ENCODE results near the gene CENPV.

CENPV gene

DNA sequence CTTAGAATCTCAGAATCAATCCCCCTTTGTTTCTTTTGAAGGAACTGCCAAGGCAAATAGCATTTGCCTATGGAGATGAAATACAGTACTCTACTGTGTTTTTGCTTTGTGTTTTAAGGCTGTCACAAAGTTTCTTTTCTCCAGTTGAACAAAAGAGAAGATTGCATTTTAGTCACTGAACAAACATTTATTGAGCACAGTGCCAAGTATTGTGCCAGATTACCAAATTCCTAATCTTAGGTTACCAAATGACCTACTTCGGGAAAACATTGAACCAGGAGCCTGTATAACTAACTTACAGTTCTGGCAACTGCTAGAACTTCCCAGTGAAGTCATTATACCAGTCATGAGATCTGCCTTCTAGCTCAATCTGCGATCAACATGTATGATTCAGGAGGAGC lies 24.7 kb upstream of the CENPV start:
- peak; percentile 72 for DNase-seq (ENCODE audit: low read depth)
- TF ChIP-seq, protein P1, sequence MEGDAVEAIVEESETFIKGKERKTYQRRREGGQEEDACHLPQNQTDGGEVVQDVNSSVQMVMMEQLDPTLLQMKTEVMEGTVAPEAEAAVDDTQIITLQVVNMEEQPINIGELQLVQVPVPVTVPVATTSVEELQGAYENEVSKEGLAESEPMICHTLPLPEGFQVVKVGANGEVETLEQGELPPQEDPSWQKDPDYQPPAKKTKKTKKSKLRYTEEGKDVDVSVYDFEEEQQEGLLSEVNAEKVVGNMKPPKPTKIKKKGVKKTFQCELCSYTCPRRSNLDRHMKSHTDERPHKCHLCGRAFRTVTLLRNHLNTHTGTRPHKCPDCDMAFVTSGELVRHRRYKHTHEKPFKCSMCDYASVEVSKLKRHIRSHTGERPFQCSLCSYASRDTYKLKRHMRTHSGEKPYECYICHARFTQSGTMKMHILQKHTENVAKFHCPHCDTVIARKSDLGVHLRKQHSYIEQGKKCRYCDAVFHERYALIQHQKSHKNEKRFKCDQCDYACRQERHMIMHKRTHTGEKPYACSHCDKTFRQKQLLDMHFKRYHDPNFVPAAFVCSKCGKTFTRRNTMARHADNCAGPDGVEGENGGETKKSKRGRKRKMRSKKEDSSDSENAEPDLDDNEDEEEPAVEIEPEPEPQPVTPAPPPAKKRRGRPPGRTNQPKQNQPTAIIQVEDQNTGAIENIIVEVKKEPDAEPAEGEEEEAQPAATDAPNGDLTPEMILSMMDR (conservative IDR thresholded peaks at IDR 0.05; ENCODE audit: low read depth, low read length), result no peak
- no peak overlapping the region for H3K4me3 ChIP-seq (ENCODE audit: low read depth, low read length)

DNA sequence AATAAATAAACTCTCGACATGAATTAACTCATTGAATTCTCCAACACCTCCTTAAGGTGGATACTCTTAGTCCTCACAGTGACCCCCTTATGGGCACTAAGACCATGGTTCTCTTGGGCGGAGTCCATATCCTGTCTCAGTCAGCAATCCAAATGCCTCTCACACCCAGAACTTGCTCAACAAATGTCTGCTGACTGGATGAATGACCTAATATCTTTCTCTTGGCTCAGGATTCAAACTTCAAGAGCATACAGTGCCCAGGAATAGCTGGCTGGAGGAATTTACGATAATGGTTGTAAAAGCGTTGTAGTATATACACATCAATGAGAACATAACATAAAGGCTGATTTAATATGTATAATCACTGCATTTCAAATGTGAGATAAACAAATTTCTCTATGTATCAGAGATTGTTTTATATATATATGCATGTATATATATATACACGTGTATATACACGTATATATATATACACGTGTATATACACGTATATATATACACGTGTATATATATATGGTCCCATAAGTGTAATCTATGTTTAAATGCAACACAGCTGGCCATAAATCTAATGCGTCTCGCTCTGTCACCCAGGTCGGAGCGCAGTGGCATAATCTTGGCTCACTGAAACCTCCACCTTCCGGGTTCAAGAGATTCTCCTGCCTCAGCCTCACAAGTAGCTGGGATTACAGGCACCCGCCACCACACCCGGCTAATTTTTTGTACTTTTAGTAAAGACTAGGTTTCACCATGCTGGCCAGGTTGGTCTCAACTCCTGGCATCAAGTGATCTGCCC lies 21.1 kb upstream of the CENPV start:
- peak; percentile 90 for DNase-seq (ENCODE audit: low read depth)
- TF ChIP-seq, protein P1 (conservative IDR thresholded peaks at IDR 0.05; ENCODE audit: low read depth, low read length), result no peak

GRCh38 chr17:16371742-16372141 lies 18.5 kb upstream of the CENPV start:
- H3K4me3 ChIP-seq (ENCODE audit: low read depth, low read length), result no peak overlapping the region
- TF ChIP-seq, protein P1 (conservative IDR thresholded peaks at IDR 0.05; ENCODE audit: low read depth, low read length), result no peak
- peak; percentile 94 for DNase-seq (ENCODE audit: low read depth)

More for the DNA sequence above, 21.1 kb upstream of the CENPV start:
- no peak overlapping the region for H3K4me3 ChIP-seq (ENCODE audit: low read depth, low read length)

DNA sequence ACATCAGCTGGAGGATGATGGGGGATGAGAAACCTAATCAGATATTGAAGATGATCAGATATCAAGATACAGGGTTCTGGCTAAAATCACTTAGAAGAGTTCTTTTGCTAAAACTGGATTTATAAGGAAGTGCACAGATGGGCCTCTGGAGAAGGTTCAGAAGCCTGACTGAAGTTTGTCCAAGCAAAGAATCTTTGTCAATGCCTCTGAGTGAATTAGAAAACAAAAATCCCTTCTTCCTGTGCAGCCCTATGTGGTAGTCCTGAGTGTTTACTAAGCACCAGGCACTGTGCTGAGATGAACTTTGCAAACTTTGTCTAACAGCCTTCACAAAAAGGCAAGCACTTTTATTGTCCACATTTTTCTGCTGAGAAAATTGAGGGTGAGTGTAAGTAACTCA lies 11.4 kb upstream of the CENPV start:
- no peak overlapping the region for H3K4me3 ChIP-seq (ENCODE audit: low read depth, low read length)
- TF ChIP-seq, protein P1 (conservative IDR thresholded peaks at IDR 0.05; ENCODE audit: low read depth, low read length), result no peak
- no peak for DNase-seq (ENCODE audit: low read depth)

DNA sequence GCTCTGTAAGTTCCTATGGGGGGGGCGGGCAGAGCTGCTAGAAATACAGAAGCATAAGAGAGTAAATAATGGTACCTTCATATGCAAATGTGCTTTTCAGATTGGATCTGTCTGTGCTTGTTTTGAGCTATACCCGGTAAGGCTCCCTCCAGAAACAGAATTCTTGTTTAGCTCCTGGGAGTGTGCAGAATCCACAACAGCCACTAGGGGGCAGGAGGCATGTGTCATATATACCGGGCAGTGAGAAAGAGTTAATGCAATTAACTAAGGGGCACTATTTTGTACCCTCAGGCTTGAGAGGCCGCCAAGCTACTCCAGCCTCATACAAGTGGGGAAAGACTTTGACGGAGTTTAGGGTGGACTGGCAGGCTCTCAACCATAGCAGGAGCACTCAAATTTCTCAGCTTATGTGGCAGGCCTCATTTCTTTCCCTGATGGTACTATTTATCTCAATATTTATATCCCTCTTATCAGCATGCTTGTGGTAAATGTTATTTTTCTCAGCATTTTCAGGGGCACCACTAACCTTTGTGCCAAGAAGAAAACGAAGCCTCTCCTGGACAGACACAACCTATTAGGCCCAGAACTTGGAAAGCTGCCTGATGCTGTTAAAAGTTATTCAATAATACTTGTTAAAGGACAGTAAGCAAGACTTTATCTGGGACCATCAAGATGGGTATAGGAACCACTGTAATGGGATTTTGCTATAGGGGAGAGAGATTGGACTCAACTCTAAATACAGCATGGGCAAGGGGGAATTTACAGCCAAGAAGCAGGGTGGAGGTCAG lies 10.7 kb upstream of the CENPV start:
- peak; percentile 81 for DNase-seq (ENCODE audit: low read depth)
- TF ChIP-seq, protein P1 (conservative IDR thresholded peaks at IDR 0.05; ENCODE audit: low read depth, low read length), result peak; percentile 94
- H3K4me3 ChIP-seq (ENCODE audit: low read depth, low read length), result no peak overlapping the region

- TF ChIP-seq, protein P1 (conservative IDR thresholded peaks at IDR 0.05; ENCODE audit: low read depth, low read length), result no peak
- H3K4me3 ChIP-seq (ENCODE audit: low read depth, low read length), result no peak overlapping the region
- no peak for DNase-seq (ENCODE audit: low read depth)
These were observed 8.6 kb upstream of the CENPV start for GRCh38 chr17:16361874-16362273.
